Measurements from ENCODE around the gene MRM1.

GRCh38 chr17:36623281-36623680, 21.9 kb downstream of the MRM1 start:
- TF ChIP-seq CTCF (IDR thresholded peaks at IDR 0.05; ENCODE audit: low read length) = no peak
- TF ChIP-seq EZH2 (IDR thresholded peaks at IDR 0.05; ENCODE audit: borderline replicate concordance, low read length) = no peak
